ENCODE measurements around the gene ANKK1.

DNA sequence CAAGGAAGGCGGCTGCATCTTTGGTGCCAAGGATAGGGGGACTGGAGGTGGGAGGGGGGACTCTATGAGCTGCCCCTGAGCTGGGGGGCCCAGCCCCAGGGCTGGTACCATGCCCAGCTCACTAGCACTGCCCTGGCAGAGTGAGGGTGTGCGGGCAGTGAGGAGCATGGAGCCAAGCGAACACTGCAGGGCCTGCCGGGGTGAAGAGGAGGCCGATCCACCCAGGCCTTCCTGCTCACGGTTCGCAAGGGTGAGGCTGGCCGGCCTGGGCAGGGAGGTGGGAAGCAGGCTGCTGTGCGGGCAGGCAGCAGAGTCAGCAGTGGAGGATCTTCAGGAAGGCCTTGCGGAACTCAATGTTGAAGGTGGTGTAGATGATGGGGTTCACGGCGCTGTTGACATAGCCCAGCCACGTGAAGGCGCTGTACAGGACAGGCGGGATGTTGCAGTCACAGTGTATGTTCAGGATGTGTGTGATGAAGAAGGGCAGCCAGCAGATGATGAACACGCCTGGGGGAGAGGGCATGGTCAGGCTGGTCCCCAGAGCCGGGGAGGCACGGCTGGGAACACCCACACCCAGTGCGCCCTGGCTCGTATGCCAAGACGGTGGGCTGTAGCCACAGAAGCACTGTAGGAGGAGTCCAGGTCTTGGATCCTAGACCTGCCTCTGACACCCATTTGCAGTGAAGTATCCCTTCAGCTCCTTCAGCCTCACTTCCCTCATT lies 23.0 kb downstream of the ANKK1 start:
- TF ChIP-seq, protein P1, sequence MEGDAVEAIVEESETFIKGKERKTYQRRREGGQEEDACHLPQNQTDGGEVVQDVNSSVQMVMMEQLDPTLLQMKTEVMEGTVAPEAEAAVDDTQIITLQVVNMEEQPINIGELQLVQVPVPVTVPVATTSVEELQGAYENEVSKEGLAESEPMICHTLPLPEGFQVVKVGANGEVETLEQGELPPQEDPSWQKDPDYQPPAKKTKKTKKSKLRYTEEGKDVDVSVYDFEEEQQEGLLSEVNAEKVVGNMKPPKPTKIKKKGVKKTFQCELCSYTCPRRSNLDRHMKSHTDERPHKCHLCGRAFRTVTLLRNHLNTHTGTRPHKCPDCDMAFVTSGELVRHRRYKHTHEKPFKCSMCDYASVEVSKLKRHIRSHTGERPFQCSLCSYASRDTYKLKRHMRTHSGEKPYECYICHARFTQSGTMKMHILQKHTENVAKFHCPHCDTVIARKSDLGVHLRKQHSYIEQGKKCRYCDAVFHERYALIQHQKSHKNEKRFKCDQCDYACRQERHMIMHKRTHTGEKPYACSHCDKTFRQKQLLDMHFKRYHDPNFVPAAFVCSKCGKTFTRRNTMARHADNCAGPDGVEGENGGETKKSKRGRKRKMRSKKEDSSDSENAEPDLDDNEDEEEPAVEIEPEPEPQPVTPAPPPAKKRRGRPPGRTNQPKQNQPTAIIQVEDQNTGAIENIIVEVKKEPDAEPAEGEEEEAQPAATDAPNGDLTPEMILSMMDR (IDR thresholded peaks at IDR 0.05), result no peak
- no peak for TF ChIP-seq EZH2 (IDR thresholded peaks at IDR 0.05; ENCODE audit: borderline replicate concordance, insufficient read depth, low read depth, low read length, poor library complexity, severe bottlenecking)

Measured in B cell (primary cell).